HL-60/S4 (cell line): ENCODE results near the gene HOXD9.

Experiments used
- in situ Hi-C: fragments of 300-500 bp; cut with MboI; formaldehyde crosslinking; loops from 2 replicates; pipeline ENCODE4 v1.14.3; 2022; ENCODE audit warnings: low sequenced_read_pairs

The HOXD9 gene

GRCh38 chr2:176122683-176123410 lies at the start of gene HOXD9:
Gene HOXD9, plus strand, starts transcription at chr2:176122719. Its CDS starts 50 bp downstream, at chr2:176122769.
- in situ Hi-C loops = loop anchor here (10.0 kb wide), 1 partner anchor 1032 kb away; no protein-coding TSS in a partner anchor

- in situ Hi-C loops = no loop called here
Measured at GRCh38 chr2:176072951-176073904, 49.3 kb upstream of the HOXD9 start.

- in situ Hi-C loops = no loop called here
Measured at GRCh38 chr2:176074919-176075425, 47.5 kb upstream of the HOXD9 start.

- in situ Hi-C loops = no loop called here
Measured at GRCh38 chr2:176075481-176075880, 47.0 kb upstream of the HOXD9 start.

GRCh38 chr2:176076063-176076462 lies 46.5 kb upstream of the HOXD9 start:
- in situ Hi-C loops = no loop called here

GRCh38 chr2:176076796-176077195 lies 45.7 kb upstream of the HOXD9 start:
- in situ Hi-C loops = no loop called here

GRCh38 chr2:176078541-176079284 lies 43.8 kb upstream of the HOXD9 start:
- in situ Hi-C loops = no loop called here

- in situ Hi-C loops = no loop called here
Measured at GRCh38 chr2:176079285-176079830, 43.2 kb upstream of the HOXD9 start.

- in situ Hi-C loops = no loop called here
Measured at GRCh38 chr2:176079831-176080539, 42.5 kb upstream of the HOXD9 start.

- in situ Hi-C loops = no loop called here
Measured at GRCh38 chr2:176080540-176081375, 41.8 kb upstream of the HOXD9 start.

GRCh38 chr2:176081376-176081836 lies 41.1 kb upstream of the HOXD9 start:
- in situ Hi-C loops = no loop called here

- in situ Hi-C loops = no loop called here
Measured at GRCh38 chr2:176081837-176082524, 40.5 kb upstream of the HOXD9 start.

GRCh38 chr2:176082525-176082823 lies 40.0 kb upstream of the HOXD9 start:
- in situ Hi-C loops = no loop called here

GRCh38 chr2:176082824-176083751 lies 39.4 kb upstream of the HOXD9 start:
- in situ Hi-C loops = no loop called here

- in situ Hi-C loops = no loop called here
Measured at GRCh38 chr2:176083796-176084261, 38.7 kb upstream of the HOXD9 start, which contains the start of gene EVX2. Gene EVX2, minus strand, starts transcription at chr2:176083962. Its CDS starts 186 bp downstream, at chr2:176083776.

GRCh38 chr2:176084611-176085119 lies 37.9 kb upstream of the HOXD9 start:
- in situ Hi-C loops = no loop called here
